Caki2 (cell line): ENCODE results near the gene PRKCD. TPM values are rescaled to one million over a fixed set of nuclear protein-coding genes. Genes with fewer than 3 reads are reported as not detected.

Experiments used
- DNase-seq: peaks from one replicate; pipeline ENCODE4 v3.0.0-alpha.2; 2015; ENCODE audit warnings: low read depth
- in situ Hi-C: cut with HindIII; loops from 2 replicates; pipeline ENCODE4 v1.10.0; 2016; ENCODE audit warnings: low sequenced_read_pairs, low pct_unique_long_range_greater_than_20kb, mixed read lengths
- total RNA-seq: library from RNA; depleted of rRNA; stranded (reverse); fragments of >200 nt; shearing (Covaris generic); gene quantifications from 2 replicates; pipeline ENCODE4 v1.2.3, GENCODE V29; 2014; ENCODE audit warnings: low replicate concordance

The PRKCD gene
- total RNA-seq, 1 experiment from 2014 or later = 10.8 TPM

DNA sequence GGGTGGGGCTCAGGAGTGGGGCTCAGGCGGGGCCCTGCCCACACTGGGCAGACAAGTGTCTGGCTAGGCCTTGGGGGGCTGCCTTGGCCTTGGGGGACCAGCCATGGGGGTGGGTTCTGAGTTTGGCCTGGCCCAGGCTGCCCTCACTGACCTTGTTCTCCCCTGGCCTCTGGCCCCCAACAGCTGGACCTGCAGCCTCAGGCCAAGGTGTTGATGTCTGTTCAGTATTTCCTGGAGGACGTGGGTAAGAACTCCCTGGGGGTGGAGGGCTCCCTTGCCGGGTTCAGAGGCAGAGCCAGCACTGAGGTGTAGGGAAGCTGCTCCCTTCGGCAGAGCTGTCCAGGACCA lies 20.0 kb downstream of the PRKCD start:
- no peak for DNase-seq
- in situ Hi-C loops = no loop called here

DNA sequence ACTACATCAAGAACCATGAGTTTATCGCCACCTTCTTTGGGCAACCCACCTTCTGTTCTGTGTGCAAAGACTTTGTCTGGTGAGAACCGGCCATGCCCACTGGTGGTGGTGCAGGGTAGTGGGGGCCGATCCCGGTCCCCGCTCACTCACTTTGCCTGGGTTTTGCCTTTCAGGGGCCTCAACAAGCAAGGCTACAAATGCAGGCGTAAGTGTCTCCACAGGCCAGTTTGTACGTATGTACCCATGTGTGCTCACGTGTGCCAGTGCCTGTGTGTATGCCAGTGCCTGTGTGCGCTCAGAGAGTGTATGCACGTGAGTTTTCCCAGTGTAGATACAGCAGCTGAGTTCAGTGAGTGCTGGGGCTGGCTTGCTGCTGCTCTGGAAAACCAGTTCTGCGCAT lies 20.5 kb downstream of the PRKCD start:
- in situ Hi-C loops = no loop called here
- no peak for DNase-seq

DNA sequence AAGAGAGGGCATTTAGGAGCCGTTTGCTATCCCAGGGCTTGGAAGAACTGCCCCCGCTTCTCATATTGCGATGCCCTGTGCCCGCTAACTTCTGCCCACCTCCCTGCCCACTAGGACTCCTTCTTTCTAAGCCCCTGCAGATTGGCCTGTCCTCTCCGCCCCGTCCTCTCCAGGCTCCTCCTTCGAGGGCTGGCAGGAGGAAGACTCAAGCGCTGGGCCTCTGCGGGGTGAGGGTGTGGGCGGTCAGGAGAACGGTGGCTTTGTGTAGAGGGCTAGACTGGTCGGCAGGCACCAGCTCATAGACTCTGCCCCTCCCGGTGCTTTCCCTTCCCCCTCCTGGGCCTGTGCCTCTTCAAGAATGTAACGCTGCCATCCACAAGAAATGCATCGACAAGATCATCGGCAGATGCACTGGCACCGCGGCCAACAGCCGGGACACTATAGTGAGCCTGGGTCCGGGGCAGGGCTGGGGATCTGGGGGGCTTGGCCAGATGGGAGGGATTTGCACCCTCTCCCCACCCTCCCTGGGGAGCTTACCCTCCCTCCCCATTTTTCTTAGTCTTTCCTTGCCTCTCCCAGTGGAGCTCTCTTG lies 21.9 kb downstream of the PRKCD start:
- no peak for DNase-seq
- in situ Hi-C loops = no loop called here

DNA sequence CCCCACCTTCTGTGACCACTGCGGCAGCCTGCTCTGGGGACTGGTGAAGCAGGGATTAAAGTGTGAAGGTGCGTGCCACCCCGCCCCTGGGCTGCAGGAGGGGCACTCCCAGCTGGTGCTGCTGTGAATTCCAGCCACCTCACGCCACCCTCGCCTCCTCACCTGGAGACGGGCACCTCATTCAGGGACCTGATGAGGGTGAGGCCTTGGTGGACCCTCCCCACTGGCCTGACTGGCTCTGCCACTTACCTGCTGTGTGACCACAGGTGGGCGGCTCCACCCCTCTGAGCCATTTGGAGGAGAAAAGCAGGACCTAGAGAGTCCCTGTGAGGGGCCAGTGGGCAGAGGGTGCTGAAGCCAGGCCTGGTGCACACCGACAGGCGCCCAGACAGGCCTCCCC lies 22.5 kb downstream of the PRKCD start:
- DNase-seq = no peak
- in situ Hi-C loops = no loop called here

DNA sequence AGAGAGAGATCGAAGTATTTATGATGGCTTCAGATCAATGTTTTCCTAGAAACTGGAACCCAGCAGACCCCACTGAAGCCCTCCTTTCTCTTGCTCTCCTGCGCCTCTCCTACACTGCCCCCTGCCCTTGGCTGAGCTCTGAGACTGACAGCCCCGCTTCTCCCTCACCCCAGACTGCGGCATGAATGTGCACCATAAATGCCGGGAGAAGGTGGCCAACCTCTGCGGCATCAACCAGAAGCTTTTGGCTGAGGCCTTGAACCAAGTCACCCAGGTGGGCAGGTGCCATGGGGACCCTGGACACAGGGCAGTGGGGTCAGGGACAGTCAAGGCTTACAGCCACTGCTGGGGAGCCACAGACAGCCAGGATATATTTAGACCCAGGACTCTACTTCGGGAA lies 23.7 kb downstream of the PRKCD start:
- in situ Hi-C loops = no loop called here
- DNase-seq = no peak

DNA sequence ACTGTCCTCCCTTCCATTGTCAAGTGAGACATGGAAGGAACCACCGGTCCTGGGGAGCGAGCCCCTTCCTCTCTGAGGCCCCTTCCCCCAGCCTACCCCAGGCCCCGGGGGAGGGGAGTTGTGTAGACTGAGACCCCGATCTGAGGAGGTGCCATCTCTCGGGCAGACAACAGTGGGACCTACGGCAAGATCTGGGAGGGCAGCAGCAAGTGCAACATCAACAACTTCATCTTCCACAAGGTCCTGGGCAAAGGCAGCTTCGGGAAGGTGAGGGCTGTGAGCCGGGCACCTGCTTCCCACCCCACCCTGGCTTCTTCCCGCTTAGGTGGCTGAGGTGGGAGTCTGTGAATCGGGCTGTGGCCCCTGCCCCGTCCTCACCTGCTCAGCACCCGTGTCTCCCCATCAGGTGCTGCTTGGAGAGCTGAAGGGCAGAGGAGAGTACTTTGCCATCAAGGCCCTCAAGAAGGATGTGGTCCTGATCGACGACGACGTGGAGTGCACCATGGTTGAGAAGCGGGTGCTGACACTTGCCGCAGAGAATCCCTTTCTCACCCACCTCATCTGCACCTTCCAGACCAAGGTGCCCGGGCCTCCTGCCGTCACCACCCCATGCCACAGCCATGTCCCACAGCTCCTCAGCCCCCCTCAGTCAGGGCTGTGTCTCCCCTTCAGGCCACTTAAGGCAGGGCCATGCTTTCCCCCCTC lies 24.9 kb downstream of the PRKCD start:
- DNase-seq = no peak
- in situ Hi-C loops = no loop called here

DNA sequence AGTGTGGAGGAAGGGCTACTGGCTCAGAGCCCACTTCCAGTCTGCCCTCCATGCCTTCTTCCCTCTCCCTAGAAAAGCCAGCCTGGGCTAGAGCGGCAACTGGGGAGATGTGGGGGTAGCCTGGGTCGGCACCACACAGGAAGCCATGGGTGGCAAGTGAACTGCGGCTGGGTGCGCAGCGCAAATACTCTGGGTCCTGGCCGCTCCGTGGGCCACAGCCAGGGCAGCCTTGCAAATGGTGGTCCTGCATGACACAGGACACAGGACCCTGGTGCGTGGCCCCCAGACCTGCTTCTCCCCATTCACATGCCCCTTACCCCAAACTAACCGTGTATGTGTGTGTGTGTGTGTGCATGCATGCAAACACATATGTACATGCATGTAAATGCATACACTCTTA lies 25.7 kb downstream of the PRKCD start:
- no peak for DNase-seq
- in situ Hi-C loops = no loop called here

DNA sequence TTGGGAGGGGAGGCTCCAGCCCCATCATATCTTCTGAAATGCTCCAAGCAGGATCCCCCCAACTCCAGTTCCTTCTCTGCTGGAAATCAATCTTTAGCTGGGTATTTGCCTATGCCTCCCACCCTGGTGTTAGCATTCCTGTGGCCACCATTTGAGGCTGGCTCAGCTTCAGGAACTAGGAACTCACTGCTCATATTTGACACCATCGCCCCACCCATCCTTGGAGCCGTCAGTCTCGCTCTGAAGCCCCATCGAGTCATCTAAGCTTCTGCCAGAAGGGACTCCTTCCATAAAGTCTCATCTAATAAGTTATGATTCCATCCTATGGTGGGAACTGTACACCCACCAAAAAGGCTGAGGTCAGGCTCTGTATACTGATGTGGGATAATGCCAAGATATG lies 26.4 kb downstream of the PRKCD start:
- in situ Hi-C loops = no loop called here
- DNase-seq = no peak

DNA sequence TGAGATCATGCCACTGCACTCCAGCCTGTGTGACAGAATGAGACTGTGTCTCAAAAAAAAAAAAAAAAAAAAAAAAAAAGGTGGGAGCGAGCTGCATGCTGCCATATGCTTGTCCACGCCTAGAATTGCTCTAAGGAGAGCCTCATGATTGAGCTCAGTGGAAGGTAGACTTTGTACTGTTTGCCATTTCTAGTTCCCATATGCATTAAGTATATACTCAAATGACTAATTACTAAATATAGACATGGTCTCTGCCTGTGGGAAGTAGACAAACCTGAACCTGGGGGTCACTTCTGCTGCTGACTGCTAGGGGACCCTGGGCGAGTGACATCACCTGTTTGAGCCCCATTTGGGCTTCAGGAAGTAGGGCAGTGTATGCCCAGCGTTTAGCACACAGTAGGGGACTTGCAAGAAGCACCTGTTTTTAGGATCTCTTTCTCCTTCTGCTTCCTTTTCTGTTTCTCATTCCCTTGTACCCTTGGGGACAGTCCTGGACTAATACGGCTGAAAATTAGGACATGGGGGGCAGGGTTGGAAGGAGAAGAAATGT lies 27.2 kb downstream of the PRKCD start:
- in situ Hi-C loops = no loop called here

DNA sequence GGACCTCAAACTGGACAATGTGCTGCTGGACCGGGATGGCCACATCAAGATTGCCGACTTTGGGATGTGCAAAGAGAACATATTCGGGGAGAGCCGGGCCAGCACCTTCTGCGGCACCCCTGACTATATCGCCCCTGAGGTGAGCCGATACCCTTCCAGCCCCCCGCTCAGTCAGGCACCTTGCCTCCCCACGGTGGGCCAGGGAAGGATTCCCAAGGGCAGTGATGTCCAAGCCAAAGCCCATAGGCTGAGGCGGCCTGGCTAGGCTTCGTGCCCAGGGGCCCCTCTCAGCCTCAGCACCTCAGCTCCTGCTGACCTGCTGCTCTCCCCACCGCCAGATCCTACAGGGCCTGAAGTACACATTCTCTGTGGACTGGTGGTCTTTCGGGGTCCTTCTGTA lies 27.7 kb downstream of the PRKCD start:
- no peak for DNase-seq
- in situ Hi-C loops = no loop called here

More for the DNA sequence above, 27.2 kb downstream of the PRKCD start:
- no peak for DNase-seq

DNA sequence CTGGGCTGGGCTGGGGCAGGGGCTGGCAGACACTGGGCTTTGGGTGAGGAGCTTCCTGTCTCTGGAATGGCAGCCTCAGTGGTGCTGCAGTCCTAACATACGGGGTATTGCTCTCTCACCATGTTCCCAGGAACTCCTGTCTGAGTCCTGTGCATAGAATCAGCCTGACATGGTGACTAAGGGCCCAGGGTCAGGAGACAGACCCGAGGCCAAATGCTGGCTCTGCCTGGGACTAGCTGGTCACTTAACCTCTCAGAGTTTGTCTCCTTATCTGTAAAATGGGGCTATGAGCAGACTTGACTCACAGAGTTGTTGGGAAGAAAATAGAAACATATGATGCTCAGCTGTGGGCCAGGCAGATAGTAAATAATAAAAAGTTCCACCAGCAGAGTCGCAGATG lies 28.3 kb downstream of the PRKCD start:
- DNase-seq = no peak
- in situ Hi-C loops = no loop called here

DNA sequence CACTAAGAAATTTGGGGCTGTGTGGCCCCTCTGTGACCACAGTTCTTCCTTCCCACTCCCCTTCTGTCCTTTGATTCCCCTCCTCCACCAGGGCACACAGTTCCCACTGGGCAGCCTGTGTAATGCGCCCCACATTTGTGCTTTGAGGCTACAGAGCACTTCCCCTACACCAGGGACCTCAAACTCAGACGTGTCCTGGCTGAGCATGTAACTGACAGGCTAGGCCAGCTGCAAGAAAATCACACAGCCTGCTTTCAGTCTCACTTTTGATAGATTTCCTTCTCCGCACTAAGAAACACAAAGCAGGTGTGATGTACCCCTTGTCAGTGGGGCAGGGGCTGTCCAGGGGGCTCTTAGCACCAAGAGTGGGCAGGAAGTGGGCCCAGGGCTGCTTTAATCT lies 29.6 kb downstream of the PRKCD start:
- in situ Hi-C loops = no loop called here
- no peak for DNase-seq

DNA sequence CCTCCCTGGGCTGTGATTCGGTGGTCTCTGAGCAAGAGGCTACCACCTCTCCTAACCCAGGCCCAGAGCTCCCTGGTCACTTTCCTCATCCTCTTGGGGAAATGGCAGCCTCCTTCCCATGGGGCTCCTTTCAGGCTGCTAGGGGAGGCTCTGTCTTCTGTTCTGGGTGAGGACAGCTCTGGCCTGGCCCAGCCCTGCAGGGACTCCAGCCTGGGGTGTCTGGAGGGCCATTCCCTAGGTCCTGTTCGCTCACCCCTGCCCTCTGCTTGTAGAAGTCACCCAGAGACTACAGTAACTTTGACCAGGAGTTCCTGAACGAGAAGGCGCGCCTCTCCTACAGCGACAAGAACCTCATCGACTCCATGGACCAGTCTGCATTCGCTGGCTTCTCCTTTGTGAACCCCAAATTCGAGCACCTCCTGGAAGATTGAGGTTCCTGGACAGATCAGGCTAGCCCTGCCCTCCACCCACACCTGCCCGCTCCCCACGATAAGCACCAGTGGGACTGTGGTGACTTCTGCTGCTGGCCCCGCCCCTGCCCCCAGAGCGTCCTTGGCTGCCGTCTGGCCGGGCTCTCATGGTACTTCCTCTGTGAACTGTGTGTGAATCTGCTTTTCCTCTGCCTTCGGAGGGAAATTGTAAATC lies 30.9 kb downstream of the PRKCD start:
- DNase-seq = no peak
- in situ Hi-C loops = no loop called here

DNA sequence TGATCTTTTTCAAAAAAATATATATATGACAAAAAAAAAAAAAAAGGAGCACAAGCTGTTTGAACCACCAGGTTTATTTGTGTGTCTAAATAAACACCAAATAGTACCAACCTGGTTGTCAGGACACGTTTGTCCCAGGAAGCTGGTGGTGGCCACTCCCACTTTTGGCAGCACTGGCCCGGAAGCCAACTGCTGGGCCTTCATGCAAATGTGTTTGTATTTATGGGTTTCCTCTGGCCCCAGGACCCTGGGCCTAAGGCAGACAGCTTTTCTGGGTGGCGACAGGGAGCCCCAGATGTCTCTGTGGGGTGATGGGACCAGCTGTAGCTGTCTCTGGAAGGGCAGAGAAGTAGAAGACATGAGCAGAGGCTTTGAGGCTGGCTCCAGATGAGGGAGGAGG lies 31.6 kb downstream of the PRKCD start:
- DNase-seq = no peak
- in situ Hi-C loops = no loop called here

DNA sequence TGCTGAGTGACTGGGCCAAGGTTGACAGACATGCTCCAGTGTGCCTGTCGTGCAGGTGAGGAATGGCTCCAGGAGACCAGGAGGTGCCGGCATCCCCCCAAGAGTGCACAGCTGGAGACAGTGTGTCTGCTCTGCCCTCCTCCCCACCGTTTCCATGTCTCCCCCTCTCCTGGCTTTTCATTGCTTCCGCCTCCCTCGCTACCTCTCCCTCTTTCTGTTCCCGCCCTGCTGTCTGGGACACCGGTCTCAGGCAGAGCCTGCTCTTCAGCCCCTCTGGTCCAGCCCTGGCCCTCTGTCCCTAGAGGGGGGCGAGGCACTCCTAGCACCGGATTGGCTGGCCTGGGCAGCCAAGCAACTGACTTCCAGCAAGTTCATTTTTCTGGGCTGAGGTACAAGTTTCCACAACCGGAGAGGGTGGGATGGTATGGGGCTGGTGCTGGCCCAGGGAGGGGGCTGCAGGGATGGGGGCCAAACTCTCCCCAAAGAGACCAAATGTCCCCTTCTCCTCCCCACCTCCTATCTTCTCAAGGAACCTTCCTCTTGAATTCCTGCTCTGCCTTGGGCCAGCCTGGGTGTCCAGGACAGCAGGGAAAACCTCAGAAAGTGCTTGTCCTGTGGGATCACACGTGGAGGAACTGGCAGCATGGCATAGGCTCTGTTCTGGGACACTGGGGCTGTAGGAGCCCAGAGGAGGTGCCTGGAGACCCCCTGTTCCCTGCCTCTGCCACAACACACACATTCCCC lies 32.6 kb downstream of the PRKCD start:
- no peak for DNase-seq
- in situ Hi-C loops = no loop called here

DNA sequence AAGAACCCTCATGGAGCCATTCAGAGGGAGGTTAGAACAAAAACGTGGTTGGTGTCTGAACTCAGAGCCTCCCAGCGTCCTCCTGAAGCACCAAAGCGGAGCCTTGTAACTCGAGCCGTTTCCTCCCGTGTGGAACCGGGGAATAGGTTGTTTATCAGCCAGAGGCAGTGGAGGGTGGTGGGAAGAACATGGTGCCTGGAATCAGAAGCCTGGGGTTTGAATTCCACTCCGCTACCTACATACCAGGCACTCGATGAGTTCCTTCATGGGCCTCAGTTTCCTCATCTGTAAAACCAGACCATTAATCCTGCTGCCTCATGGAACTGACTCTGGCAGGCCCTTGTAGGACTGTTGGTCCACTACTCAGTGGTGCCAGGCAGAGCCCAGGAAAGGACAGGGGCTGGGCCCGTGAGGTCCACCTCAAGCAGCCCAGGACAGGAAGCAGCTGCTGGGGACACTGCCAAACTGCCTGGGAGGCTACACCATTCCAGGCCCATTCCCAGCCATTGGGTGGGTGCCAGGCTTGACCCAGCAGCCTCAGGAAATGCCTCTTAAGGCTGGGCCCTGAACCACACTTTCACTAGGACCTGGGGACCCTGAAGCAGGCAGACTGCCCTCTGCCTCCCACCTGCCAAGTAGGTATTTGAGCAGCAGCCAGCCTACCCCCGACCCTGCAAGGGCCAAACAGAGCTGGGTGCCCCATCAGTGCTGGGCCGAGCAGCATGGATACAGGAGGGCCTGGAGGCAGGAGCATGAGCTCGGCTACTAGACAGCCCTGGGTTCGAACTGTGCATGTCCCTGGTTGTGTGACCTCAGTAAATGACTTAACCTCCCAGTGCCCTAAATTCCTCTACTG lies 33.4 kb downstream of the PRKCD start:
- peak; percentile 18 for DNase-seq
- in situ Hi-C loops = no loop called here

DNA sequence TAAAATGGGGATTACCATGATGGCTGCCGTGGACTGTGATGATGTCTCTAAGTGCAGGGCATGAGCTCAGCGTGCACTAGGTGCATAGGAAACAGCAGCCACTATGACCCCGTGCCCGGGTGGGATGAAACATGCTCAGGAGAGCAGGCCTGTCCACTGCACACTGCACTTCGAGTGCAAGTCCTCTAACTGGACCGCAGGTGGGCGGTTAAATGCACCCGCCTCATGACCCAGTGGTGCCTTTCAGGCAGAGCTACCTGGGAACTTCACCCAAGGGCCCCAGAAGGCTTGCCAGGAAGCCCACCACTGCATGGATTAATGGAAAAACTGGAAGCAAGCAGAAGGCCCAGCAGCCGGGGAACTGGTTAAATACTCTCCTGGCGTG lies 34.0 kb downstream of the PRKCD start:
- no peak for DNase-seq
- in situ Hi-C loops = no loop called here
